Activated CD8-positive, alpha-beta T cell treated with anti-CD3 and anti-CD28 coated beads for 36 hours (primary cell): ENCODE data around the gene SETD2. TPM values are rescaled to one million over a fixed set of nuclear protein-coding genes. Genes with fewer than 3 reads are reported as not detected.

Source experiments
- ATAC-seq: fragments of 200-7000 bp; cut with Tn5 transposase; one replicate; pipeline ENCODE4 v1.10.0; 2021; ENCODE audit warnings: mild to moderate bottlenecking, moderate library complexity
- CTCF ChIA-PET: fragments of 350-600 bp; sonication (Branson Sonifier 250); formaldehyde crosslinking; loops from one replicate; lab custom pipeline; 2021; ENCODE audit warnings: antibody characterized with exemption; lab: Charles Lee
- POLR2A ChIA-PET: fragments of 350-600 bp; sonication (Branson Sonifier 250); formaldehyde crosslinking; loops from one replicate; lab custom pipeline; 2021; ENCODE audit warnings: antibody characterized with exemption; lab: Charles Lee
- DNase-seq: peaks from one replicate; pipeline ENCODE4 v3.0.0-alpha.2; 2020
- H3K27ac Mint-ChIP-seq: one replicate; pipeline ENCODE4 v1.8.0; 2021; ENCODE audit warnings: mild to moderate bottlenecking, mixed read lengths
- H3K27me3 Mint-ChIP-seq: one replicate; pipeline ENCODE4 v1.8.0; 2021; ENCODE audit warnings: mixed read lengths
- H3K36me3 Mint-ChIP-seq: one replicate; pipeline ENCODE4 v1.8.0; 2021; ENCODE audit warnings: low read depth, mixed read lengths
- H3K4me1 Mint-ChIP-seq: one replicate; pipeline ENCODE4 v1.8.0; 2021; ENCODE audit warnings: low read depth, mixed read lengths
- H3K4me3 Mint-ChIP-seq: one replicate; pipeline ENCODE4 v1.8.0; 2021; ENCODE audit warnings: mild to moderate bottlenecking, moderate library complexity, mixed read lengths
- H3K9me3 Mint-ChIP-seq: one replicate; pipeline ENCODE4 v1.8.0; 2021; ENCODE audit warnings: mixed read lengths
- CTCF ChIP-seq: fragments of 200-600 bp; IDR thresholded peaks from one replicate; pipeline ENCODE4 v1.8.0; 2022; ENCODE audit warnings: antibody characterized with exemption, mild to moderate bottlenecking
- intact Hi-C: fragments of 100-400 bp; cut with micrococcal nuclease; formaldehyde crosslinking; loops from one replicate; pipeline ENCODE4 v1.10.0; 2022
- total RNA-seq, 2 experiments: library from RNA; stranded (reverse); gene quantifications; one replicate each; pipeline ENCODE4 v1.2.3, GENCODE V29; 2021

Gene SETD2
- total RNA-seq, 2 experiments from 2014 or later: 34.7 to 36.1 TPM

- Mint-ChIP-seq H3K27ac (peak overlapping the region; percentile 85), H3K9me3 (no peaks in the 10 kb centered on the region), H3K27me3 (no peaks in the 10 kb centered on the region), H3K4me3 (peak overlapping the region; percentile 65), H3K36me3 (peaks cover 36% of the 10 kb centered on the region), H3K4me1 (peaks cover 62% of the 10 kb centered on the region)
- intact Hi-C loops: no loop called here
- ChIA-PET CTCF (interaction anchor here (1.3 to 1.4 kb wide), 2 partner anchors 13 to 94 kb away, joined by 3 to 6 read pairs; no protein-coding TSS in a partner anchor), POLR2A (interaction anchor here (0.6 to 6.1 kb wide), 9 partner anchors 9 to 406 kb away, joined by 3 to 25 read pairs (median 3); partner anchors contain the start of gene SETD2)
- ATAC-seq: no peak
- no peak for TF ChIP-seq CTCF
- DNase-seq: no peak
These were observed 146.2 kb downstream of the SETD2 start for GRCh38 chr3:47017504-47018268.

- Mint-ChIP-seq H3K27me3 (no peaks in the 10 kb centered on the region), H3K9me3 (no peaks in the 10 kb centered on the region), H3K27ac (peak overlapping the region; percentile 85), H3K4me3 (peak overlapping the region; percentile 65), H3K36me3 (peaks cover 36% of the 10 kb centered on the region), H3K4me1 (peaks cover 59% of the 10 kb centered on the region)
- DNase-seq (peak; percentile 81), ATAC-seq (peak; percentile 82)
- CTCF ChIA-PET: interaction anchor here (0.6 to 1.3 kb wide), 2 partner anchors 93 to 148 kb away, joined by 3 read pairs; no protein-coding TSS in a partner anchor
- POLR2A ChIA-PET: interaction anchor here (0.7 to 6.1 kb wide), 6 partner anchors 12 to 147 kb away, joined by 3 to 25 read pairs (median 4); partner anchors contain the start of gene SETD2
- no peak for TF ChIP-seq CTCF
- intact Hi-C loops: no loop called here
These were observed 146.9 kb downstream of the SETD2 start for GRCh38 chr3:47016934-47017435.

- TF ChIP-seq CTCF: no peak
- no peak for ATAC-seq
- peaks cover 55% of the 10 kb centered on the region for H3K4me1 Mint-ChIP-seq
- no peaks in the 10 kb centered on the region for H3K9me3 Mint-ChIP-seq
- ChIA-PET CTCF (interaction anchor here (0.6 kb wide), 1 partner anchor 148 kb away, joined by 3 read pairs; no protein-coding TSS in a partner anchor), POLR2A (interaction anchor here (1.6 to 6.1 kb wide), 2 partner anchors 15 to 30 kb away, joined by 4 to 25 read pairs; no protein-coding TSS in a partner anchor)
- no peaks in the 10 kb centered on the region for H3K27me3 Mint-ChIP-seq
- H3K27ac Mint-ChIP-seq: peak overlapping the region; percentile 85
- H3K36me3 Mint-ChIP-seq: peaks cover 36% of the 10 kb centered on the region
- intact Hi-C loops: no loop called here
- no peak overlapping the region for H3K4me3 Mint-ChIP-seq
- DNase-seq: no peak
These were observed 147.6 kb downstream of the SETD2 start for GRCh38 chr3:47016086-47016933.

GRCh38 chr3:47015151-47015550, 148.8 kb downstream of the SETD2 start:
- H3K36me3 Mint-ChIP-seq: peaks cover 35% of the 10 kb centered on the region
- ATAC-seq: no peak
- H3K9me3 Mint-ChIP-seq: no peaks in the 10 kb centered on the region
- no peak overlapping the region for H3K4me3 Mint-ChIP-seq
- no peak for TF ChIP-seq CTCF
- no peak for DNase-seq
- no peaks in the 10 kb centered on the region for H3K27me3 Mint-ChIP-seq
- POLR2A ChIA-PET: no interaction called here
- CTCF ChIA-PET: no interaction called here
- peak overlapping the region; percentile 62 for H3K27ac Mint-ChIP-seq
- intact Hi-C loops: no loop called here
- H3K4me1 Mint-ChIP-seq: peaks cover 49% of the 10 kb centered on the region
